NCI-H2107 (cell line): ENCODE results near the gene OR51G1.
"Not testable (repeated sequence)": the region's sequence is repeated elsewhere in the genome, so short reads cannot be mapped to it uniquely, and the experiment has no call there.

ENCODE experiments used
- DNase-seq: peaks from one replicate; lab custom pipeline; 2025; lab: John Stamatoyannopoulos, UW

The OR51G1 gene

GRCh38 chr11:4924239-4924638, at the start of gene OR51G1:
OR51G1 (minus strand) TSS chr11:4924339; CDS start chr11:4924339, 0 bp downstream.
- no peak for DNase-seq

DNA sequence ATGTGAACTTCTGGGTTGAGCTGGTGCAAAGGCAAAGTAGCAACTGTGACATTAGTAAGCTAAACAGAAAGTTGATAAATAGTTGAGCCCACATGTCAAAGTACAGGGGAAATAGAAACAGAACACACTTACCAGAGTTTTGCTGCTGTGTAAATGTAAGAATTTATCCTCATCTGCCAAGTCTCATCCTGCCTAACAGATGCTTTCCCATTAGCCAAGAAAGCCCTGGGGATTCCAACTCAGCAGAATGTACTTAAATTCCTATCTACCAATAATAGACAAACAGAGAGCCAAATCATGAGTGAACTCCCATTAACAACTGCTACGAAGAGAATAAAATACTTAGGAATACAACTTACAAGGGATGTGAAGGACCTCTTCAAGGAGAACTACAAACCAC, 38.7 kb upstream of the OR51G1 start:
- DNase-seq = no peak

DNA sequence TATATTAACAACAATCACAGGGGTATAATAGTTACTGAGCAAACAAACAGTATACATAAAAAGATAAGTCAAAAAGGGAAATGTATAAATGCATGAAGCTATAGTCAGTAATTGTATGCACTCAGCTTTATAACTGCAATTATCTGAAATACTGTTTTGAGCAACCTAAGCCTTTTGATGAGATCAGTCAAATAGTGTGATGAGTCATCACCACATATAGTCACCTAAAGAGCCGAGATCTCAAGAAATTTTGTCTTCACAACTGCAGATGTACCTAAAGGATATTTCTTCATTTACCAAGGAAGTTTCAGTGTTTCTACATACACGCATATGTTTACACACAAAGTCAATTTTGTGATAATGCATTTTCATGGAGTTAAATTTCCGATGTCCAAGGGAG, 36.7 kb upstream of the OR51G1 start:
- no peak for DNase-seq

DNA sequence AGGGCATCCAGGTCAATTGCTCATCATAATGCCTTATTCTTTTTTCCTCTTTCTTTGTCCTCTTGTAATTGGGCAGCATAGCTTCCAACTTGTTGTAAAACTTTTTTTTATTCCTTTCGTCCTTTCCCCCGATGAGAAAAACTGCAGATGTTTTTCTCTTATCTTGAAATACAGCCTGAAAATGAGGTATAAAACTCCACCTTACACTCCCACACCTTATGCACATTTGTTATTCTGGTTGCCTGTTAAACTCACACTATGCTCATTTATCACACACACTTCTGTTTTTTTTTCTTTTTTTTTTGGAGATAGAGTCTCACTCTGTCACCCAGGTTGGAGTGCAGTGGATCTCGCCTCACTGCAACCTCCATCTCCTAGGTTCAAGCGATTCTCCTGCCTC, 33.3 kb upstream of the OR51G1 start:
- DNase-seq = no peak

DNA sequence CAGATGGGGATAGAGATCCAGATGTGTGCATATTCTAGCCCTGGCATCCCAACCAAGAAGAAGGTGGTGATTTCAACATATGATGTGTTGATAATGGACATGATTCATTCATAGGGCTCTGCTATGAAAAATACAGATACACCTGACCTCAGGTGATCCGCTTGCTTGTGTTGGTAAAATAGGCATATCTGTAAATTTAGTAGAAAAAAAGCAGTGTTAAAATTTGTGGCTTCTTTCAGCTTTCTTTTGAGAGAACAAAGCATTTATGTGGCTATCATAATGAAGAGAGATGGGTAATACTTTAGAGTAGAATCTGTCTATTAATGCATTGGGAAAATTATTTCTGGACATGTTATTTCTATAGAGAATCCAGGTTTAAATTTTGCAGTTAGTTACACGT, 31.5 kb upstream of the OR51G1 start, which contains the start of gene OR51A2:
TSS of gene OR51A2 (minus strand) at position 101 of the 400 bp plus-strand sequence. CDS start at position 101, 0 bp downstream.
- DNase-seq = not testable (repeated sequence)

DNA sequence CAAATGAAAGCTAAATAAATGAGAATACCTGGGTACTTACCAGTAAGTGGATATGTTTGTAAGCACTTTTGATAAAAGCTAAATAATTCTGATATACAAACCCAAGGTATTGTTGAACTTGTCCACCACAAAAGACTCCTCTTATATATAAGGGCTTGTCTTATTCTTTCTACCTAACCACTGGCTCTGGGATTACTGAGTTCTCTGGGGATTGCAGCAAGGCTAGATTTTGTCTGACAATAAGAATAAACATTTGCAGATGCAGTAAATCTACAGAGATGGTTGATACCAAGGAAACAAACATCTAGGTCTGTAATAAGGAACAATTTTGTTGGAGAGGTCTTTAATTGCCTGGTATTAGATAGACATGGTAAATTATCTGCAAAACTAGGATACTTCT, 23.4 kb upstream of the OR51G1 start, which contains the start of gene OR51A4:
TSS of gene OR51A4 (minus strand) at position 101 of the 400 bp plus-strand sequence. CDS start 505 bp downstream, outside the sequence.
- no peak for DNase-seq

DNA sequence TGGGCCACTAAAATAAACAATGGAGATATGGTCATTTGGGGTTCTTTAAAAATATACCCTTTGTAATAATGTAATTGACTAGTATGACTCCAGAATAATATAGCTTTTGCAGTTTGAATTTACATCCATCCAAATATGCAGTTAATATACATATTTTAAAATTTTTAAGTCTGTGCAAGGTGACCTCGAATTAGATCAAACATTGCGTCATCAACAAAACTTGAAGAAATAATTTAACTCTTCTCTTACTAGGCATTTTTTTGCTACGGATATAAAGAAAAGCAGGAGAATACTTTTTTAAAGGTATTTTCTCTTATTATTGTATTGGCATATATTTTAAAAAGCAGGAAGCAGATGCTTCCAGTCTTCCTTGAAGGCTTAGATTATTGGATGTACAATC, 12.6 kb upstream of the OR51G1 start:
- no peak for DNase-seq

DNA sequence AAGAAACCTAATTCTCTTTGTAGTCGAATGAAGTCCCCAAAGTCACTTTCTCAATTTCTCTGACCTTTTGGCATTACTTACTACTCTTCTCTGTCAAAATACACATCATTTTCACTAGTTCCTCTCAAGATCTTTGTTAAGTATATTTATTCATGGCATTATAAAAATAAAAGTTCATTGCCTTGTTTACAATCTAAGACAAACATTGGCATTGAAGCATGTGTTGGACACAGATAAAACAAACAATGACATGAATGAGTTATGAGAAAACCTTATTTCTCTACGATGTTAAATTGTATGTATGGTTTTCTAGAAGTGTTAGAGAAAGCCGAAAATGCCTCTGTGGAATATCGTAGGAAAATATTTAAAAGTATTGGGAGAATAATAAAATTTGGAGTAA, 8.6 kb upstream of the OR51G1 start:
- no peak for DNase-seq

GRCh38 chr11:4926608-4927007, 2.5 kb upstream of the OR51G1 start:
- DNase-seq = no peak

GRCh38 chr11:4922304-4922703, 1.8 kb downstream of the OR51G1 start:
- DNase-seq = no peak

- DNase-seq = no peak
Observed at GRCh38 chr11:4921796-4922195, 2.3 kb downstream of the OR51G1 start.

GRCh38 chr11:4919250-4919649, 4.9 kb downstream of the OR51G1 start, which contains the start of gene OR51G2:
OR51G2 (minus strand) TSS chr11:4919350; CDS start chr11:4915663, 3,687 bp downstream.
- DNase-seq = no peak

- DNase-seq = no peak
Observed at GRCh38 chr11:4916581-4916980, 7.6 kb downstream of the OR51G1 start.

- no peak for DNase-seq
Observed at GRCh38 chr11:4903484-4903883, 20.7 kb downstream of the OR51G1 start, which contains the start of gene OR51A7. OR51A7 (plus strand) TSS chr11:4903783; CDS start chr11:4907370, 3,587 bp downstream.

- DNase-seq = no peak
Observed at GRCh38 chr11:4891996-4892640, 32.0 kb downstream of the OR51G1 start.

GRCh38 chr11:4890279-4890678, 33.9 kb downstream of the OR51G1 start:
- DNase-seq = no peak

DNA sequence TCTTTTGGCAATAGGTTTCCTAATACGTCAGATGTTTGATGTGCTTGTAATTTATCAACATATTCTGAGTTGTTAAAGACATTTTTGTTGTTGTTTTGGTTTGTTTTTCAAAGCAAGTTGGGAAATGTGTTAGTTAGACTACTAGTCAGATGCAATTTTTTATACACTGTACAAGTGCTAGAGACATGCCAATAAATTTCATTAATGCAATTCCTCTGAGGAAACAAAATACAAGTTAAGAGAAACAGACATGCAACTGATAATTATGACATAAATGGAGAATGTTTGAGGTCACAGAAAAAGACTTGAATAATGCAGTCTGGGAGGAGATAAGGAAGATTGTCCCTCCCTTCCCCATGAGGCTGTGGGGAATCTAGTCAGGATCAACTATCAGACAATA, 36.5 kb downstream of the OR51G1 start:
- DNase-seq = no peak

- DNase-seq = no peak
Observed at GRCh38 chr11:4886186-4886585, 38.0 kb downstream of the OR51G1 start.

- no peak for DNase-seq
Observed at GRCh38 chr11:4884361-4884760, 39.8 kb downstream of the OR51G1 start.

DNA sequence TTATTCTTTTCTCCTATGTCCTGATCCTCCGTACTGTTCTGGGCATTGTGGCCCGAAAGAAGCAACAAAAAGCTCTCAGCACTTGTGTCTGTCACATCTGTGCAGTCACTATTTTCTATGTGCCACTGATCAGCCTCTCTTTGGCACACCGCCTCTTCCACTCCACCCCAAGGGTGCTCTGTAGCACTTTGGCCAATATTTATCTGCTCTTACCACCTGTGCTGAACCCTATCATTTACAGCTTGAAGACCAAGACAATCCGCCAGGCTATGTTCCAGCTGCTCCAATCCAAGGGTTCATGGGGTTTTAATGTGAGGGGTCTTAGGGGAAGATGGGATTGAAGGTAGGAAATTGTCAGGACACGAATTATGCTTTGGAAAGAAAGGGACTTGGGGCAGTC, 41.6 kb downstream of the OR51G1 start:
- DNase-seq = no peak

DNA sequence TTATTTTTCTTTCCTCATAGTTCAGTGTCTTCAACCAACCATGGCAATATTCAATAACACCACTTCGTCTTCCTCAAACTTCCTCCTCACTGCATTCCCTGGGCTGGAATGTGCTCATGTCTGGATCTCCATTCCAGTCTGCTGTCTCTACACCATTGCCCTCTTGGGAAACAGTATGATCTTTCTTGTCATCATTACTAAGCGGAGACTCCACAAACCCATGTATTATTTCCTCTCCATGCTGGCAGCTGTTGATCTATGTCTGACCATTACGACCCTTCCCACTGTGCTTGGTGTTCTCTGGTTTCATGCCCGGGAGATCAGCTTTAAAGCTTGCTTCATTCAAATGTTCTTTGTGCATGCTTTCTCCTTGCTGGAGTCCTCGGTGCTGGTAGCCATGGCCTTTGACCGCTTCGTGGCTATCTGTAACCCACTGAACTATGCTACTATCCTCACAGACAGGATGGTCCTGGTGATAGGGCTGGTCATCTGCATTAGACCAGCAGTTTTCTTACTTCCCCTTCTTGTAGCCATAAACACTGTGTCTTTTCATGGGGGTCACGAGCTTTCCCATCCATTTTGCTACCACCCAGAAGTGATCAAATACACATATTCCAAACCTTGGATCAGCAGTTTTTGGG, 42.2 kb downstream of the OR51G1 start, which contains the start of gene OR51T1:
TSS of gene OR51T1 (plus strand) at position 41 of the 641 bp plus-strand sequence. CDS start at position 41, 0 bp downstream.
- DNase-seq = no peak

DNA sequence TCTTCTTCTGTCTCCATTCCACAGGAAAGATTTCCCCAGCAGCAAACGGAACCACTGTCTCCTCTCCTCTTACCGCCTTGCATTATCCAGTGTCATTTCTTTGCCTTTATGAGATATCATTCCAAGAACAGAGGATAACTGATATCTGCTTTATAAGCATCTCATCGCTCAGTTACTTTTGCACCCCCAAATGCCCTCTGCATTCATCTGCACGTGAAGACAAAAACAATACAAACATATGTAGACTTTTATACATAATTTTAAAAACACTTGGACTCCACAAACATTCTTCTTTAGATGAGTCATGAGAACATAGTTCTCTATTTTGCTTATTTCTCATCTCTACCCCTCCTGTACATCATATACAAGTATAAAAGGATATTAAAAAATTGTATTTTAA, 43.0 kb downstream of the OR51G1 start:
- DNase-seq = no peak
